Ramos (cell line): ENCODE measurements around the gene GALNT12.

Experiments used
- in situ Hi-C: fragments of 300-500 bp; cut with MboI; formaldehyde crosslinking; loops from one replicate; pipeline ENCODE4 v1.14.3; 2022; ENCODE audit warnings: low sequenced_read_pairs; ENCODE audit not compliant: unreplicated experiment

The GALNT12 gene

DNA sequence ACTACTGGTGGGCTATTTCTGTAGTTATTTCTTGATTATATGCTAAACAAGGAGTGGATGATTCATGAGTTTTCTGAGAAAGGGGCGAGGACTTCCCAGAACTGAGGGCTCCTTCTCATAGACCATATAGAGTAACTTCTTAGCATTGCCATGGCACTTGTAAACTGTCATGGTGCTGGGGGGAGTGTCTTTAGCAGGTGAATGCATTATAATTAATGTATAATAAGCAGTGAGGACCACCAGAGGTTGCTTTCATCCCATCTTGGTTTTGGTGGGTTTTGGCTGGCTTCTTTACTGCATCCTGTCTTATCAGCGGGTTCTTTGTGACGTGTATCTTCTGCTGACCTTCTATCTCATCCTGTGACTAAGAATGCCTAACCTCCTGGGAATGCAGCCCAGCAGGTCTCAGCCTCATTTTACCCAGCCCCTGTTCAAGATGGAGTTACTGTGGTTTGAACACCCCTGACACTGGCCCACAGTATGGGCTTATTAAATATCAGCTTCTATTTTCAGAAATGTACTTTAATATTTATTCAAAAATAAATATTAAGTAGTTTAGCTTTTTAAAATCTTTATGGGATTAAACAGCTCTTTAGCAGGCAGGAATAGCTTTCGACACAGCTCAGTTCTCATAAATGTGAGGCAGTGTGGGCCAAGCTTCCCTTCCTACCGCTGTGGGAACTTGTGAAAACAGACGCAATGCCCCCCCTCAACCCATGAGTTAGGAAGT is 44.4 kb downstream of the GALNT12 start:
- in situ Hi-C loops: no loop called here

DNA sequence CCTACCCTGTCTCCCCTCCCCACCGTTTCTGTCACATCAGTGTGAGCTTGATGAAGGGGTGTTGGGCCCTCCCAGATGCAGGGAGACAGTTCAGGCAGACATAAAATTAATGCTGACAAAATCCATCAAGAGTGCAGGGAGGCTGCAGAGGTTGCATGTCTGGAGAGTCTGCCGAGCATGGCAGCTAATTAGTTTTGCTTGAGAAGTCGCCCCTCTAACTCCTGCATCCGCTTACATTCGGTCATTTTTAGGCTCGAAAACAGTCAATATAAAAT is 44.9 kb downstream of the GALNT12 start:
- in situ Hi-C loops: no loop called here

DNA sequence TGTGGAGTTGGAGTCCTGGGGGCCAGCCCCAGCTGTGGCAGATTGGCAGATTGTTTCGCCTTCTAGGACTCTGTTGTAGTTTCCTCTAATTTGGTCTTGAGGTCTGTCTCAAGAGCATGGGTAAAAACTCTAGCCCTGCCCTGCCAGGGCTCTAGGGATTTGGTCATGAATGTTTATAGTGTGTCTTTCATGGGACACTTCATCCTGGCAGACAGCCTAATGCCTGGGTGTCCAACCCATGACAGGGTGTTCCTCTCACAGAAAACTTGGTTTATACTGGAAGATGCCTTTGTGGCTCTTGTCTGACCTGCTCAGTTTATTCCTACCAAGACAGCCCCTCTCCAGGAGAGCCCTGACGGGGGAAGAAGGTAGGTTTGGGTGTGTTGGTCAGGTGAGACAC is 45.5 kb downstream of the GALNT12 start:
- in situ Hi-C loops: no loop called here

DNA sequence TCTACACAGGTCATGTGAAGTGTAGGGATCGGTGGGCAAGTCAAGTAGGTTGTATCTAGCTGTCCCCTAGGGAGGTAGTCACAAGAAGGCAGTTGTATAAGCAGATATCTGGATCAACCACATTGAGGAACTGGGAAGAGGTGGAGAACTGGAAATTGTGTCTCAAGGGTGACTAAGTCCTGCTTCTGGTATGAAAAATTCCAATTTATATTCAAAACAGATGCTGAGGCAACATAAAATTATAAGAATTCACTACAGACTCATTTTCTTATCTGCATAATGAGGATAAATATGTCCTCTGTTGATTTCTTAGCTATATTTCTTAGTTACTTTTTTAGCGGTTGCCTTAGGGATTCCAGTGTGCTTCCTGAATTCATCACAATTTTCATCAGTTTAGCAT is 46.8 kb downstream of the GALNT12 start:
- in situ Hi-C loops: no loop called here

- in situ Hi-C loops: no loop called here
Observed at GRCh38 chr9:98855592-98855991, 48.1 kb downstream of the GALNT12 start.

- in situ Hi-C loops: no loop called here
Observed at GRCh38 chr9:98856982-98857381, 49.5 kb downstream of the GALNT12 start.

- in situ Hi-C loops: no loop called here
Observed at GRCh38 chr9:98859941-98860340, 52.5 kb downstream of the GALNT12 start.

- in situ Hi-C loops: no loop called here
Observed at GRCh38 chr9:98860871-98861293, 53.4 kb downstream of the GALNT12 start.

GRCh38 chr9:98861781-98862504 is 54.5 kb downstream of the GALNT12 start:
- in situ Hi-C loops: no loop called here

GRCh38 chr9:98862936-98863335 is 55.5 kb downstream of the GALNT12 start:
- in situ Hi-C loops: no loop called here

DNA sequence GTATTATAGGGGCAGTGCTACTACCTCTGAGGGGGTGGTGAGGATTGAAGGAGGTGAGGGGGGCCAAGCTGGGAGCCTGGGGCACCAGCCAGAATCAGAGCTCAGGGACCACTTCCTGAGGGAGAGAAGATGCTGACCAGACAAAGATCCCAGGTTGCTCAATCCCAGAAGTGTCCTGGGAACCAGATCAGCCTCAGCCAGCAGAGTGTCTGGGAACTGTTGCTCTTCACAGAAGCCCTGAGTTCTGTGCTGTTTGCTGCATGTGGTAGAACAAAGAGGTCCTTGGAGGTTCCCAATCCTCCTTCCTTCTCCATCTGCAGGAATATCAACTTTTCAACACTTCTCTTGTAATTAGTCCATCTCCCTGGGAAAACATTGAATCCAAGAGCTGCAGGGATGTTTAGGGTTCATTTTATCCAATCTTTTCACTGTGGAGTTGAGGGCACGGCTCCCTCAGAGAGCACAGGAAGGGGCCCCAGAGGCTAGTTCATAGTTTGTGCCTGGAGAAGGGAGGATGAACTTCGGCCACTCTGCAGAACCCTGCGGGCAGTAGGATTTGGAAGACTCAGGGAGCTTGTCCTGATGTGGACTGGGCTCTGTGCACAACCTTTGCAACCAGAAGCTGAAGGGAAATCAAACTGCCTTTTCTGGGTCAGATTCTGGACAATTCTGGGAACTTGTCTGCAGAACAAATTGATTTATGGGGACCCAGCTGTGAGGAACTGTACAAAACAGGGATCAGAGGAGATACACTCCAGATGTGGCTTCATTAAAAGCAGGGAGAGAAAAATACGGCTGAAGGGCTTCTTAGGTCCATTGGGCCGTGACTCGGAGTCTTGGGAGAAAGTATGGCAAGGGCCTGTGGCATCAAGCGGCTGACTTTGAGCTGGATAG is 57.1 kb downstream of the GALNT12 start:
- in situ Hi-C loops: no loop called here

GRCh38 chr9:98865284-98865875 is 57.9 kb downstream of the GALNT12 start:
- in situ Hi-C loops: no loop called here

DNA sequence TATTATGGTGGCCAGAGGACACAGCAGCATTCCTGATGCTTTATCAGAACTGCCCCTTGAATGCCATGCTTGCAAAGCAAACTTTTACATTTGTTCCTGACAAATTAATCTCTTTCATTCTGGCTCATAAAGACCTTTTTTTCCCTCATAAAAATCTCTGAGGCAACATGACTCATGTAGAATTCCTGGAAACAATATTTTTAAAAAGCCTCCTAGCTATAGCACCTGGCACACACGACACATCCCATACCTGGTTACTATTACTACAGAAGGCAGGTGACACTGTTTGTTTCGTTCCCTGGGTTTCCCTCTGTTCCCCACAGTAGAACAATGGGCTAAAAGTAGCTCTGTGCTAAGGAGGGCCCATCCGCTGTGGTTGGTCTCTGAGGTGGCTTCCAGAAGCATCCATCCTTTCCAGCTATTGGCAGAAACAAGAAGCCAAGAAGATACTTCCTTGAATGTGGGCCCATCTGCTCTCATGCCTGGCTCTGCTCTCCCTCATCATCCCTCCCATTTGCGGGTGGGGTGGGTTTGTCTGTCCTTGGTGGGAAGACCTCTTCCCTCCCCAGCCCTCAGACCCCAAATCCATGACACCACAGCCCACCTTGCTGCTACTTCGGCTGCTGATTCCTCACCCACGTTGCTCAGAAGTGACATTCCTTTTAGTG is 59.1 kb downstream of the GALNT12 start:
- in situ Hi-C loops: no loop called here

GRCh38 chr9:98867103-98867428 is 59.6 kb downstream of the GALNT12 start:
- in situ Hi-C loops: no loop called here

DNA sequence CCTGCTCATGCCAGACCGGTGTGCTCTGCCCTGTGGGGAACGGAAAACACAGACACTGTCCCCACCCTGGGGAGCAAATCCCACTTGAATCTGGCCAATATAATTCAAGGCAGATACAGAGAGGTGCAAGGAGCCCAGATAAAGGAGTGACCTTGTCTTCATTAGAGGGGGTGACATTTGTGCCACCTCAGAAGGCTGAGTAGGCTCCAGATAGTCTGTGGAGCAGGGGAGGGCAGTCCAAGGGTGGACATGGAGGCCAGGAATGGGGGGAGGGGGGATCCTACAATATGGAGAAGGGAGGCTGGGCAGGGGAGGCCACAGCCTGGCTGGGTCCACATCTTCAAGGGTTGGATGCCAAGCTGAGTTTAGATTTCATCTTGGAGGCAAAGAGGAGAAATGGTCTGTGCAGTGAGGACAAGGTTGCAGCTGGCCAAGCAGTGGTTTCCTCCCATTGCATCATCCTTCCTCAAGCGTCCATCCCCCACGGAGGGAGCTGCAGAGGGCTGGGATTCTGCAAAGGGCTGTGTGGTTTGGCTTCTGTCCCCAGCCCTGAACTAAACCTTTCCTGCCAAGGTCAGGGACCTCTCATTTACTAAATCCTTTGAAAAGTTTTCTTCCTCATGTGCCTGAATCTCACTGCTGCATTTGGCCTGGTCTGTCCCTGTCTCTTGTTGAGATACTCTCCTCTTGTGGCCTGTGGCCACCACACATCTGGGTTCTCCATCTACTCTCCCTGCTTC is 60.1 kb downstream of the GALNT12 start:
- in situ Hi-C loops: no loop called here

- in situ Hi-C loops: no loop called here
Observed at GRCh38 chr9:98869078-98869745, 61.7 kb downstream of the GALNT12 start.

GRCh38 chr9:98869866-98870265 is 62.4 kb downstream of the GALNT12 start:
- in situ Hi-C loops: no loop called here

DNA sequence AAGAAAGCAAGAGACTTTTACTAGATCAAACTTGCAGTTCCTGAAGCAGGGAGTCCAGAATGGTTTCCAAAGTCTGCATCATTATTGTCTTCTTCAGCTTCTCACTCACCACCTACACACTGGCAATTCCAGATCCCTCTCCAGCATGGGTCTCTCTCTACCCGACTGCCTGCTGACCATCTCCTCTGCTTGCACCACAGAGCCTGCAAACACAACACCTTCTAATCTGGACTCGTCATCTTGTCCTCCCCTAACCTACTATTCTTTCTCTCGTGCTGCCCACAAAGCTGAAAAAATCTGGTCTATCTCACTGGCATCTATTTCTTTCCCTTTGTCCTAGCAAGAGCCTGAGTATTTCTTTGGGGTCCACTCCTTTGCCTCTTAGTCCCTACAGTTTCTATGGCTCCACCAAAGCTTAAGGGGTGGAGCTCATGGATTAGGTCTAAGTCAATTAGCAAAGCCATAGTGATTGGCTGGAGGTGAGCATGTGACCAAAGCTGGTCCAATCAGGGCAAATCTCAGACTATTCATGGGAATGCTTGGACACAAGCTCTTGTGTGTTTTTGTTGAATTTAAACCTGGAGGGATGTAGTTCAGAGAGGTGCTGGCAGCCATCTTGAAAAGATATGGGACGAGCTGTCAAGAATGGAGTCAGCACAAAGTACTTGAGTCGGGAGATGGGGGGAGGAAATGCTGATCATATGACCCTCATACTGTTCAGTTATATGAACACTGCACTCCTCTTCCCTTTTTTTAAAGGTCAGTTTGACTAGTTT is 63.5 kb downstream of the GALNT12 start:
- in situ Hi-C loops: no loop called here
